Measurements from ENCODE around the gene KAT5. TPM values are rescaled to one million over a fixed set of nuclear protein-coding genes. Genes with fewer than 3 reads are reported as not detected.

The KAT5 gene
- total RNA-seq, 1 experiment from 2014 or later: 56.6 TPM

- peak; percentile 85; the same call in 1 of the 2 replicates for TF ChIP-seq FOXP4 (CRISPR knock-in tag; IDR thresholded peaks at IDR 0.05)
- TF ChIP-seq MYBL2 (CRISPR knock-in tag; IDR thresholded peaks at IDR 0.05): peak; percentile 61
- no peak for TF ChIP-seq ERG (CRISPR knock-in tag; IDR thresholded peaks at IDR 0.05)
- TF ChIP-seq ATF2 (CRISPR knock-in tag; IDR thresholded peaks at IDR 0.05; ENCODE audit: borderline replicate concordance, low read depth): 0 out of 2 replicates have a peak, but pooled peaks have one; percentile 36
- no peak for TF ChIP-seq FOXJ3 (CRISPR knock-in tag; IDR thresholded peaks at IDR 0.05; ENCODE audit: borderline replicate concordance)
- TF ChIP-seq NFATC4 (CRISPR knock-in tag; IDR thresholded peaks at IDR 0.05): no peak
- peak; percentile 82 for TF ChIP-seq HMGXB4 (CRISPR knock-in tag; IDR thresholded peaks at IDR 0.05)
- TF ChIP-seq ZNF512 (CRISPR knock-in tag; IDR thresholded peaks at IDR 0.05; ENCODE audit: borderline replicate concordance): no peak
- TF ChIP-seq CBFB (CRISPR knock-in tag; IDR thresholded peaks at IDR 0.05; ENCODE audit: low read depth): no peak
- no peak for TF ChIP-seq HMGA2 (CRISPR knock-in tag; IDR thresholded peaks at IDR 0.05)
- TF ChIP-seq GTF2I (CRISPR knock-in tag; conservative IDR thresholded peaks at IDR 0.05): no peak
- TF ChIP-seq ZNF416 (CRISPR knock-in tag; IDR thresholded peaks at IDR 0.05): no peak
- TF ChIP-seq ZBTB43 (CRISPR knock-in tag; IDR thresholded peaks at IDR 0.05): peak; percentile 53; the same call in 1 of the 2 replicates
- TF ChIP-seq FOXK1 (CRISPR knock-in tag; IDR thresholded peaks at IDR 0.05): peak; percentile 61; the same call in 1 of the 2 replicates
- TF ChIP-seq ATF1 (CRISPR knock-in tag; IDR thresholded peaks at IDR 0.05): no peak
- peak; percentile 29; the same call in 1 of the 2 replicates for TF ChIP-seq TEAD1 (CRISPR knock-in tag; IDR thresholded peaks at IDR 0.05)
- TF ChIP-seq FOXP1 (CRISPR knock-in tag; IDR thresholded peaks at IDR 0.05; ENCODE audit: borderline replicate concordance): peak; percentile 70; the same call in 1 of the 2 replicates
- TF ChIP-seq ZNF396 (CRISPR knock-in tag; IDR thresholded peaks at IDR 0.05; ENCODE audit: borderline replicate concordance): no peak
- 0 out of 2 replicates have a peak, but pooled peaks have one; percentile 32 for TF ChIP-seq E2F4 (CRISPR knock-in tag; IDR thresholded peaks at IDR 0.05; ENCODE audit: borderline replicate concordance, low read depth)
- TF ChIP-seq TEAD4 (CRISPR knock-in tag; IDR thresholded peaks at IDR 0.05): no peak
- TF ChIP-seq GRHL2 (CRISPR knock-in tag; IDR thresholded peaks at IDR 0.05; ENCODE audit: insufficient replicate concordance, severe bottlenecking): no peak
- TF ChIP-seq ELF4 (CRISPR knock-in tag; IDR thresholded peaks at IDR 0.05; ENCODE audit: low read depth): no peak
- no peak for TF ChIP-seq JAZF1 (CRISPR knock-in tag; IDR thresholded peaks at IDR 0.05)
- 0 out of 2 replicates have a peak, but pooled peaks have one; percentile 44 for TF ChIP-seq TP53 (CRISPR knock-in tag; IDR thresholded peaks at IDR 0.05)
- peak; percentile 70 for TF ChIP-seq CREM (CRISPR knock-in tag; IDR thresholded peaks at IDR 0.05)
- no peak for TF ChIP-seq PRRX2 (CRISPR knock-in tag; IDR thresholded peaks at IDR 0.05)
- no peak for TF ChIP-seq MLX (CRISPR knock-in tag; IDR thresholded peaks at IDR 0.05)
- no peak for TF ChIP-seq RELA (CRISPR knock-in tag; IDR thresholded peaks at IDR 0.05; ENCODE audit: borderline replicate concordance)
These were observed 8.3 kb downstream of the KAT5 start, which contains the start of gene RNASEH2C (continued) for GRCh38 chr11:65720211-65720934.

Measured in WTC11 (cell line).